Astrocyte (in vitro differentiated cells and primary cell): ENCODE data around the gene MRPS6. TPM values are rescaled to one million over a fixed set of nuclear protein-coding genes. Genes with fewer than 3 reads are reported as not detected.

Experiments
- DNase-seq: peaks from one replicate; pipeline ENCODE4 v3.0.0-alpha.2; 2010; ENCODE audit warnings: low read depth
- FAIRE-seq: peaks from 2 replicates; lab custom pipeline; 2011; peaks lifted over from hg19 to GRCh38; lab: Jason Lieb, UNC
- H2AFZ ChIP-seq: 2 replicates; pipeline ENCODE4 v1.6.0; 2012; ENCODE audit warnings: low read depth, low read length, inconsistent platforms
- H3K27ac ChIP-seq: 2 replicates; pipeline ENCODE4 v1.5.1; 2011; ENCODE audit warnings: low read depth, low read length, inconsistent platforms
- H3K27me3 ChIP-seq: 2 replicates; pipeline ENCODE4 v1.6.0; 2011; ENCODE audit warnings: low read length, inconsistent platforms; ENCODE audit not compliant: insufficient read depth
- H3K36me3 ChIP-seq: 2 replicates; pipeline ENCODE4 v1.5.1; 2011; ENCODE audit warnings: low read length, inconsistent platforms; ENCODE audit not compliant: insufficient read depth
- H3K4me1 ChIP-seq: 2 replicates; pipeline ENCODE4 v1.5.1; 2011; ENCODE audit warnings: low read length, inconsistent platforms; ENCODE audit not compliant: insufficient read depth
- H3K4me2 ChIP-seq: 2 replicates; pipeline ENCODE4 v1.6.0; 2012; ENCODE audit warnings: low read length, inconsistent platforms
- H3K4me3 ChIP-seq: 2 replicates; pipeline ENCODE4 v1.5.1; 2011; ENCODE audit warnings: low read depth, mild to moderate bottlenecking, low read length, inconsistent platforms; ENCODE audit not compliant: insufficient read depth
- H3K79me2 ChIP-seq: 2 replicates; pipeline ENCODE4 v1.6.0; 2012; ENCODE audit warnings: mild to moderate bottlenecking, low read length, inconsistent platforms; ENCODE audit not compliant: insufficient read depth
- H3K9ac ChIP-seq: 2 replicates; pipeline ENCODE4 v1.6.0; 2012; ENCODE audit warnings: mild to moderate bottlenecking, low read length, inconsistent platforms
- H3K9me3 ChIP-seq: 2 replicates; pipeline ENCODE4 v1.5.1; 2012; ENCODE audit warnings: low read depth, mild to moderate bottlenecking, low read length, inconsistent platforms; ENCODE audit not compliant: insufficient read depth
- H4K20me1 ChIP-seq: 2 replicates; pipeline ENCODE4 v1.6.0; 2012; ENCODE audit warnings: low read length, inconsistent platforms; ENCODE audit not compliant: insufficient read depth
- H3K27ac Mint-ChIP-seq: one replicate; pipeline ENCODE4 v1.8.0; 2021; ENCODE audit warnings: mild to moderate bottlenecking, mixed read lengths; ENCODE audit not compliant: unreplicated experiment
- H3K27me3 Mint-ChIP-seq: one replicate; pipeline ENCODE4 v1.8.0; 2021; ENCODE audit warnings: low read depth, mixed read lengths; ENCODE audit not compliant: unreplicated experiment
- H3K36me3 Mint-ChIP-seq: one replicate; pipeline ENCODE4 v1.8.0; 2021; ENCODE audit warnings: low read depth, mixed read lengths; ENCODE audit not compliant: unreplicated experiment
- H3K4me1 Mint-ChIP-seq: one replicate; pipeline ENCODE4 v1.8.0; 2021; ENCODE audit warnings: low read depth, mixed read lengths; ENCODE audit not compliant: unreplicated experiment
- H3K4me3 Mint-ChIP-seq: one replicate; pipeline ENCODE4 v1.8.0; 2021; ENCODE audit warnings: mild to moderate bottlenecking, moderate library complexity, mixed read lengths; ENCODE audit not compliant: unreplicated experiment
- H3K9me3 Mint-ChIP-seq: one replicate; pipeline ENCODE4 v1.8.0; 2021; ENCODE audit warnings: mild to moderate bottlenecking, mixed read lengths; ENCODE audit not compliant: unreplicated experiment
- CTCF ChIP-seq: IDR thresholded peaks from 2 replicates; pipeline ENCODE4 v1.5.1; 2011; ENCODE audit warnings: low read depth, mild to moderate bottlenecking, inconsistent platforms, low read length, moderate library complexity; ENCODE audit not compliant: insufficient read depth
- EZH2 ChIP-seq: IDR thresholded peaks from 2 replicates; pipeline ENCODE4 v1.6.1; 2012; ENCODE audit warnings: mild to moderate bottlenecking, low read length, inconsistent platforms; ENCODE audit not compliant: insufficient read depth
- total RNA-seq: library from RNA; stranded (reverse); gene quantifications from 2 replicates; pipeline ENCODE4 v1.2.1, GENCODE V29; 2021

Gene MRPS6
- total RNA-seq, 1 donor from 2014 or later: 67.5 TPM

GRCh38 chr21:34174470-34174869, 101.1 kb downstream of the MRPS6 start:
- no peaks in the 10 kb centered on the region for H3K4me1 ChIP-seq
- DNase-seq: no peak
- no peaks in the 10 kb centered on the region for H3K79me2 ChIP-seq
- Mint-ChIP-seq H3K27me3 (no peaks in the 10 kb centered on the region), H3K9me3 (peaks cover 18% of the 10 kb centered on the region), H3K4me1 (peaks cover 3% of the 10 kb centered on the region), H3K36me3 (peaks cover 17% of the 10 kb centered on the region), H3K27ac (no peak overlapping the region), H3K4me3 (no peak overlapping the region)
- TF ChIP-seq EZH2 (no peak), CTCF (no peak)
- H3K27me3 ChIP-seq: peaks cover 6% of the 10 kb centered on the region
- no peak overlapping the region for H3K4me3 ChIP-seq
- H2AFZ ChIP-seq: no peak overlapping the region
- H3K27ac ChIP-seq: no peak overlapping the region
- H3K9me3 ChIP-seq: peaks cover 3% of the 10 kb centered on the region
- no peak overlapping the region for H3K4me2 ChIP-seq
- no peaks in the 10 kb centered on the region for H3K36me3 ChIP-seq
- H4K20me1 ChIP-seq: no peaks in the 10 kb centered on the region
- FAIRE-seq: no peak
- no peak overlapping the region for H3K9ac ChIP-seq

- no peaks in the 10 kb centered on the region for H4K20me1 ChIP-seq
- H3K79me2 ChIP-seq: no peaks in the 10 kb centered on the region
- peaks cover 3% of the 10 kb centered on the region for H3K9me3 ChIP-seq
- Mint-ChIP-seq H3K9me3 (peaks cover 10% of the 10 kb centered on the region), H3K36me3 (peaks cover 15% of the 10 kb centered on the region), H3K4me1 (peaks cover 18% of the 10 kb centered on the region), H3K27ac (no peak overlapping the region), H3K4me3 (no peak overlapping the region), H3K27me3 (no peaks in the 10 kb centered on the region)
- FAIRE-seq (no peak), DNase-seq (no peak)
- H3K4me1 ChIP-seq: no peaks in the 10 kb centered on the region
- H2AFZ ChIP-seq: no peak overlapping the region
- peaks cover 10% of the 10 kb centered on the region for H3K27me3 ChIP-seq
- no peak overlapping the region for H3K9ac ChIP-seq
- H3K4me3 ChIP-seq: no peak overlapping the region
- no peak overlapping the region for H3K4me2 ChIP-seq
- TF ChIP-seq CTCF (no peak), EZH2 (no peak)
- no peaks in the 10 kb centered on the region for H3K36me3 ChIP-seq
- H3K27ac ChIP-seq: no peak overlapping the region
These were observed 103.1 kb downstream of the MRPS6 start for GRCh38 chr21:34176448-34176847.

GRCh38 chr21:34177919-34178567, 104.7 kb downstream of the MRPS6 start:
- H3K27ac Mint-ChIP-seq: no peak overlapping the region
- no peak overlapping the region for H3K4me3 ChIP-seq
- peaks cover 1% of the 10 kb centered on the region for H3K36me3 Mint-ChIP-seq
- peaks cover 10% of the 10 kb centered on the region for H3K27me3 ChIP-seq
- FAIRE-seq (no peak), DNase-seq (no peak)
- TF ChIP-seq EZH2 (no peak), CTCF (no peak)
- no peaks in the 10 kb centered on the region for H3K79me2 ChIP-seq
- peaks cover 18% of the 10 kb centered on the region for H3K4me1 Mint-ChIP-seq
- H3K4me1 ChIP-seq: no peaks in the 10 kb centered on the region
- no peaks in the 10 kb centered on the region for H3K36me3 ChIP-seq
- H3K9me3 Mint-ChIP-seq: peaks cover 5% of the 10 kb centered on the region
- no peaks in the 10 kb centered on the region for H3K27me3 Mint-ChIP-seq
- no peak overlapping the region for H3K27ac ChIP-seq
- H3K9ac ChIP-seq: no peak overlapping the region
- no peaks in the 10 kb centered on the region for H3K9me3 ChIP-seq
- H2AFZ ChIP-seq: no peak overlapping the region
- H3K4me2 ChIP-seq: no peak overlapping the region
- no peaks in the 10 kb centered on the region for H4K20me1 ChIP-seq
- no peak overlapping the region for H3K4me3 Mint-ChIP-seq
